ENCODE data around the gene CDC42BPB.
A peak's percentile ranks its signal among the peaks of the same experiment; 100 is the strongest.

DNA sequence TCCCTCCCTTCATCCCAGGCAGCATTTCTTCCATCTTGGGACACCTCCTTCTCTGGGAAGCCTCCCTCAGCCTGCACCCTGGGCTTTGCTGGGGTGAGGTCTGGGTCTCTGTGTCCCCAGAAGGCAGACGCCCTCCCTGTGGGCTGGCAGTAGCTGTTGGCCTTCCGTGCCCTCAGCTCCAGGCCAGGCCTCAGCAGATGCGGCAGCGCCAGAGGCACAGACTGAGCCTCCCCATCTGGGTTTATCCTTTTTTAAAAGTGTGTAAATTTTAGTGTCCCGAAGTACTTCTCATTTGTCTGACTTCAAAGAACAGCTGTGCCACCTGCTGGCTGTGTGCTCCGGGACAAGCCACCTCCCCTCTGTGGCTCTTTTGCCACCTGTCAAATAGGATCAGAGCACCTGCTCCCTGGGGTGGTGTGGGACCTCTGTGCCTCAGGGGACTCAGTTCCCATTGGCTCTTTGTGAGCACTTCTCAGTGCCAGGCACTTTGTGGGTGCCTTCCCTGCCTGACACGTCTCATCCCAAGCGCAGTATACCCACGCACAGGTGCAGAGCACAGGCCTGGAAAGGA lies 48.3 kb upstream of the CDC42BPB start:
- TF ChIP-seq POLR2A (IDR thresholded peaks at IDR 0.05) (no peak), CTCF (IDR thresholded peaks at IDR 0.05) (peak in 1 of 7 experiments; percentile 9)
